ENCODE data around the gene OR5B3.
"Not testable (repeated sequence)": the region's sequence is repeated elsewhere in the genome, so short reads cannot be mapped to it uniquely, and the experiment has no call there.

The OR5B3 gene

DNA sequence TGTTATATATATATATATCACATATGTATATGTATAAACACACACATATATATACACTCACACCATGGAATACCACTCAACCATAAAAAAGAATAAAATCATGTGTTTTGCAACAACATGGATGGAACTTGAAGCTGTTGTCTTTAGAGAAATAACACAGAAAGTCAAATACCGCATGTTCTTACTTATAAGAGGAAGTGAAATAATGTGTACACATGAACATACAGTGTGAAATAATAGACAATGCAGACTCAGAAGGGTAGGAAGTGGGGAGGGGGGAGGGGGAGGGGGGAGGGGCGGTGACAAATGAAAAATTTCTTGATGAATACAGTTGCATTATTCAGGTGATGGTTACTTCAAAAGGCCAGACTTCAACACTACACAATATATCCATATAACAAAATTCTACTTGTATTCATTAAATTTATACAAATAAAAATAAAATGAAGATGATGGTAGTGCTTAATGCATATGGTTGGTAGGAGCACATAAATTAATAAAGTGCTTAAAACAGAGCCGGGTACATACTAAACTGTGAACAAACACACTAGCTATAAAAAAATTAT, 27.0 kb upstream of the OR5B3 start:
- no peak overlapping the region for H3K4me3 ChIP-seq (ENCODE audit: low read depth, low read length)
- no peak for DNase-seq (ENCODE audit: low read depth)
- TF ChIP-seq, protein P1, sequence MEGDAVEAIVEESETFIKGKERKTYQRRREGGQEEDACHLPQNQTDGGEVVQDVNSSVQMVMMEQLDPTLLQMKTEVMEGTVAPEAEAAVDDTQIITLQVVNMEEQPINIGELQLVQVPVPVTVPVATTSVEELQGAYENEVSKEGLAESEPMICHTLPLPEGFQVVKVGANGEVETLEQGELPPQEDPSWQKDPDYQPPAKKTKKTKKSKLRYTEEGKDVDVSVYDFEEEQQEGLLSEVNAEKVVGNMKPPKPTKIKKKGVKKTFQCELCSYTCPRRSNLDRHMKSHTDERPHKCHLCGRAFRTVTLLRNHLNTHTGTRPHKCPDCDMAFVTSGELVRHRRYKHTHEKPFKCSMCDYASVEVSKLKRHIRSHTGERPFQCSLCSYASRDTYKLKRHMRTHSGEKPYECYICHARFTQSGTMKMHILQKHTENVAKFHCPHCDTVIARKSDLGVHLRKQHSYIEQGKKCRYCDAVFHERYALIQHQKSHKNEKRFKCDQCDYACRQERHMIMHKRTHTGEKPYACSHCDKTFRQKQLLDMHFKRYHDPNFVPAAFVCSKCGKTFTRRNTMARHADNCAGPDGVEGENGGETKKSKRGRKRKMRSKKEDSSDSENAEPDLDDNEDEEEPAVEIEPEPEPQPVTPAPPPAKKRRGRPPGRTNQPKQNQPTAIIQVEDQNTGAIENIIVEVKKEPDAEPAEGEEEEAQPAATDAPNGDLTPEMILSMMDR (IDR thresholded peaks at IDR 0.05; ENCODE audit: low read depth, low read length, missing control alignments) = no peak

DNA sequence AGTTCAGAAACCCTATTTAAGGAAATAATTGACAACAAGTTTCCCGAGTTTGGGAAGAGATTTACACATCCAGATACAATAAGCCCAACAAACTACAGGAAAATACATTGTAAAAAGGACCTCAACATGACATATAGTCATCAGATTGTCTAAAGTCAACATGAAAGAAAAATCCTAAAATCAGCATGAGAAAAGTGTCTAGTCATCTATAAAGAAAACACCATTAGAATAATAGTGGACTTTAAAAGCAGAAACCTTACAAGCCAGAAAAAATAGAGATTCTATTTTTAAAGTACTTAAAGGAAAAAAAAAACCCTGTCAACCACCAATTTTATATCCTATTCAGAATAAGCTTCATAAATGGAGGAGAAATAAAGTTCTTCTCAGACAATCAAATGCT, 22.6 kb upstream of the OR5B3 start:
- H3K4me3 ChIP-seq (ENCODE audit: low read depth, low read length) = no peak overlapping the region
- TF ChIP-seq, protein P1 (IDR thresholded peaks at IDR 0.05; ENCODE audit: low read depth, low read length, missing control alignments) = no peak
- no peak for DNase-seq (ENCODE audit: low read depth)

DNA sequence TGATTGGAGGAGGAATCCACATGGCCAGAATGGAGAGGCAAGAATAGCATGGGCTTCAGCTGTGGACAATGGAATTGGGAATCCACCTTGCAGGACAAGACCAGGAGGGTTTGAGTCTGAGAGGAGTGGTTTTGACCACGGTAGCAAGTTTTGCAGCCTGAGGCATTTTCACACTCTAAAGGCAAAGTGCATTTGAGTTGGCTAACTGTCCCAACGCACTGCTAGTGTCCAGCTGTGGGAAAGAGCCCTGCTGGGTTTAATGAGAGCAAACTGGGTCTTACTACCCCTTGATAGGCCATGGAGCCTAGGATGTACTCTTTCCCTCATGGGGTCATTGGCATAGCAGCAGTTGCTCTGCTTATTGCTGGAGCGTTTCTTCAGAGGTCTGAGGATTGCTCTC, 21.3 kb upstream of the OR5B3 start, which contains the start of gene OR5B2:
Gene OR5B2, minus strand, starts transcription at position 101 of the 400 bp plus-strand sequence. CDS start 4,860 bp downstream, outside the sequence.
- no peak within 1 kb of the TSS for H3K4me3 ChIP-seq (ENCODE audit: low read depth, low read length)
- DNase-seq (ENCODE audit: low read depth) = no peak
- TF ChIP-seq, protein P1 (IDR thresholded peaks at IDR 0.05; ENCODE audit: low read depth, low read length, missing control alignments) = no peak

DNA sequence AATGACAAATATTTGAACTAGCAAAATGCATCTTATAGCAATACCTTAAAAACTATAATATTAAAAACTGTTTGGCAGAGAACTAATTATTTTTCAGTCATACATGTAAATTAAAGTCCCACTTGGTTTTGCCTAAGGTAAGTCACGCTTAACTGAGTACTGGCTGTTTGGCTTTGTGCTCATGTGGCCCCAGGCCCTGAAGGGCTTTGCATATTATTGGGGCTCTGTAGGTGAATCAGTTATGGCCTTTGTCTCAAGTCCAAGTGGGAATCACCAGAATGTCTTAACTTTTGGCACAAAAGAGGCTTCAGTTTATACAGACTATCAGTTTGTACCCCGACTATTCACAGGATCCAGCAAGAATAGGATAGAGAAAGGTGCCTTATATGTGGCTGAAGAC, 7.1 kb downstream of the OR5B3 start:
- not testable (repeated sequence) for DNase-seq (ENCODE audit: low read depth)

DNA sequence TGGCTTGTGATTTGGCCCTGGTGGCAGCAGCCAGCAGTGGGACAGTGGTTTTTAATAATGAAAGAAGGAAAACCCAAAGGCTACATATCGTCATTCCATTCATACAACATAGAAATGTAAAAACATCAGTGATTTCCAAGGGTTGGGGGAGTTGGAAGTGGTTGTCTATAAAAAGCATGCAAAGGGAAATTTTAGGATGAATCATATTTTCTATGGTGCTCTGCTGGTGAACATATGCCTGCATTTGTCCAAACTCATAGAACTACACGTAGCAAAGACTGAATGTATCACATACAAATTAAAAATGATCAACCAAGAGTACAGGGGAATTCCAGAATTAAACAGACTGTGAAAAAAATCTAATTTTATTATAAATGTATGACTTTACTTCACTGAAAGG, 11.1 kb downstream of the OR5B3 start:
- H3K4me3 ChIP-seq (ENCODE audit: low read depth, low read length) = no peak overlapping the region
- DNase-seq (ENCODE audit: low read depth) = no peak
- TF ChIP-seq, protein P1 (IDR thresholded peaks at IDR 0.05; ENCODE audit: low read depth, low read length, missing control alignments) = no peak

More for the DNA sequence above, 7.1 kb downstream of the OR5B3 start:
- not testable (repeated sequence) for H3K4me3 ChIP-seq (ENCODE audit: low read depth, low read length)

DNA sequence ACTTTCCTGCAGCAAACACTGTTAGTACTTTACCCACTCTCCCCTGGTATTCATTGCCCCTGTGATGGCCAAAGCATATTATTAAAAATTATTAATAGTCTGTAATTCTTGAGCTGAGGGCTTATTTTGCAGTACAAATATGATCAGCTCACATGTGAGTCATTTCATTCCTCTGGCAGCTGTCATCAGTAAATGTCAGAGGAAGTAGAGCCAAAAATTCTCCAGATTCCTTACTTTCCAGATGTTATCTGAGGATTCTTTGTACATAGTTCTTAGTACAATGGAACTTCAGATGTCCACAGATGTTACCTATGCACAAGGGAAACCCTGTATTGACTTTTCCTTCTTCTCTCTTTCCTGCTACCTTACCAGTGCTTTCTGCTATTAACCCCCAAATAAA, 12.5 kb downstream of the OR5B3 start:
- TF ChIP-seq, protein P1 (IDR thresholded peaks at IDR 0.05; ENCODE audit: low read depth, low read length, missing control alignments) = no peak
- no peak overlapping the region for H3K4me3 ChIP-seq (ENCODE audit: low read depth, low read length)
- no peak for DNase-seq (ENCODE audit: low read depth)

DNA sequence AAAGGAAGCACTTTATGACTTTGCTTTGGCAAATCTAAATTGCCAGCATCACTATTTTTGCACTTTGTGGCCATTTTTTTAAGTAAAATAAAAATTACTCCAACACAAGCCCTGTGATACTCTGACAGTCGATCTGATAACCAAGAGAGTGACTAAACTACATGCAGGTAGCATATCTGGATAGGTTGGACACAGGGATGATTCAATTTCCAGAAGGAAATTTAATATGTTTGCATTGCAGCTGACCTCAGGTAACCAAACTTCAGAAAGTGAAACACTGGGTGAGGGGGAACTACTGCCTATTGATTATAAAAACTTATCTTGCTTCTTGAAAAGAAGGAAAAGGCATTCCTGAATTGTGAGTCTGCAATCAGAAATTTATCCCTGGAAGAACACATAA, 13.9 kb downstream of the OR5B3 start:
- DNase-seq (ENCODE audit: low read depth) = no peak
- TF ChIP-seq, protein P1 (IDR thresholded peaks at IDR 0.05; ENCODE audit: low read depth, low read length, missing control alignments) = no peak
- H3K4me3 ChIP-seq (ENCODE audit: low read depth, low read length) = no peak overlapping the region

All from GM12864 (cell line).